Measurements from ENCODE around the gene CD302.

DNA sequence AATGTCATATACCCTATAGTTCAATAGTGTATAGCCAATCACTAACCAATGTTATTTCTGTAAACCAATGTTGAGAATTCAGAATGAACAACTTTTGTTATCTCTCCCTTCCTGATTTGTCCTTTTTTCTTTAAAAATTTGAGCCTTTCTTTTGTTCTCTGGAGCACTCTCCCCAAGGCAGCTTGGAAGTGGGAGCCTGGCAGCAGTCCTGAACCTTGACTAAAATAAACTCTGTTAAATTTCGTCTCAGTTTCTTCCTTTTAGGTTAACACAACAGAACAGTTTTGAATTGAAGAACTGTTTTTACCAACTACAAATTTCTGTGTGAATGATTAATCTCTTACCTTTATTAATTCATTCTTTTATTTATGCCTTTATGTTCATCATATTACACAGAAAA lies 35.9 kb downstream of the CD302 start:
- TF ChIP-seq, protein P1, sequence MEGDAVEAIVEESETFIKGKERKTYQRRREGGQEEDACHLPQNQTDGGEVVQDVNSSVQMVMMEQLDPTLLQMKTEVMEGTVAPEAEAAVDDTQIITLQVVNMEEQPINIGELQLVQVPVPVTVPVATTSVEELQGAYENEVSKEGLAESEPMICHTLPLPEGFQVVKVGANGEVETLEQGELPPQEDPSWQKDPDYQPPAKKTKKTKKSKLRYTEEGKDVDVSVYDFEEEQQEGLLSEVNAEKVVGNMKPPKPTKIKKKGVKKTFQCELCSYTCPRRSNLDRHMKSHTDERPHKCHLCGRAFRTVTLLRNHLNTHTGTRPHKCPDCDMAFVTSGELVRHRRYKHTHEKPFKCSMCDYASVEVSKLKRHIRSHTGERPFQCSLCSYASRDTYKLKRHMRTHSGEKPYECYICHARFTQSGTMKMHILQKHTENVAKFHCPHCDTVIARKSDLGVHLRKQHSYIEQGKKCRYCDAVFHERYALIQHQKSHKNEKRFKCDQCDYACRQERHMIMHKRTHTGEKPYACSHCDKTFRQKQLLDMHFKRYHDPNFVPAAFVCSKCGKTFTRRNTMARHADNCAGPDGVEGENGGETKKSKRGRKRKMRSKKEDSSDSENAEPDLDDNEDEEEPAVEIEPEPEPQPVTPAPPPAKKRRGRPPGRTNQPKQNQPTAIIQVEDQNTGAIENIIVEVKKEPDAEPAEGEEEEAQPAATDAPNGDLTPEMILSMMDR (conservative IDR thresholded peaks at IDR 0.05; ENCODE audit: low read depth, low read length): no peak
- no peak for TF ChIP-seq EZH2 (IDR thresholded peaks at IDR 0.05; ENCODE audit: low read length, unreplicated experiment)
